Heart left ventricle (tissue), 13 donors: ENCODE measurements around the gene SLC9A3.

Experiments used
- POLR2A ChIP-seq, 2 donors: fragments of 450-650 bp; IDR thresholded peaks; one replicate each; pipeline ENCODE4 v1.6.1; 2017; ENCODE audit warnings: antibody characterized with exemption in 2 of 2, mild to moderate bottlenecking in 2 of 2, moderate library complexity in 2 of 2
- TF ChIP-seq, protein P1 (sequence below), 12 donors: fragments of 200-600 bp; sonication (generic) in 4 of 12; IDR thresholded peaks; one replicate each; pipeline versions ENCODE4 v1.5.0 to v1.8.0; 2018 to 2022; ENCODE audit warnings: antibody characterized with exemption in 12 of 12, mild to moderate bottlenecking in 5 of 12
- donor health status: ischemic (EF 13 %, LVEDD 7.1; RV severe dilation, severe dysfunction).
- donor health status: DM: no; HTN: yes; CAD: no.
- donor health status: DM: no; HTN: no; CAD: no.
- donor health status: ischemic (EF 25% LVEDD 6.9; RV normal size, moderate dysfunction).
- donor health status: ischemic (EF 25% LVEDD 5.7; RV mildly dilated, moderate dysfunction).
- donor health status: ischemic (EF 35%, LVEDD 5.7; RV mildly dilated, moderate dysfunction).
- donor health status: nonischemic (EF 11% LVEDD 7.7; RV severe dilation, severe dysfunction).
- donor health status: DM: yes; HTN: yes; CAD: no.
- donor health status: PGD.
- donor health status: ischemic (EF 29% LVEDD 5.4; RV normal size, mild dysfunction).
- donor health status: nonischemic (EF 23%, LVEDD 6.1; RV moderate dilation, normal function).

DNA sequence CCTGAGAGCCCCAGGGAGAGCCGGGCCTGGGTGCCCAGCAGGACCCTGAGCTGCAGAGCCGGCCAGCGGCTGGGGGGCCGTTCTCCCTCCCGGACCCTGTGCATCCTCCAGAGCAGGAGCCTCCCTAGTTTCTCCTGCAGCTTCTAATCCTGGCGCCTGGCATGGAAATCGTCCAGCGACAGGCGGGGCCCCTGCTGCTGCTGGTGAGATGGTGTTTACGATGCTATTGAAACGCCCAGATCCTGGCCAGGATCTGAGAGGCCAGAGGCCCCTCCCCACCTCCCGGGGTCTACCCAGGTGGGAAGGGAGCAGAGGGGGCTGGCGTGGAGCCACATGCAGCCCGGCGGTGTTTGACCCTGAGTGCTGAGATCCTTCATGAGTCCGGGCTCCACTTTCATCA, 49.7 kb upstream of the SLC9A3 start:
- TF ChIP-seq, protein P1, sequence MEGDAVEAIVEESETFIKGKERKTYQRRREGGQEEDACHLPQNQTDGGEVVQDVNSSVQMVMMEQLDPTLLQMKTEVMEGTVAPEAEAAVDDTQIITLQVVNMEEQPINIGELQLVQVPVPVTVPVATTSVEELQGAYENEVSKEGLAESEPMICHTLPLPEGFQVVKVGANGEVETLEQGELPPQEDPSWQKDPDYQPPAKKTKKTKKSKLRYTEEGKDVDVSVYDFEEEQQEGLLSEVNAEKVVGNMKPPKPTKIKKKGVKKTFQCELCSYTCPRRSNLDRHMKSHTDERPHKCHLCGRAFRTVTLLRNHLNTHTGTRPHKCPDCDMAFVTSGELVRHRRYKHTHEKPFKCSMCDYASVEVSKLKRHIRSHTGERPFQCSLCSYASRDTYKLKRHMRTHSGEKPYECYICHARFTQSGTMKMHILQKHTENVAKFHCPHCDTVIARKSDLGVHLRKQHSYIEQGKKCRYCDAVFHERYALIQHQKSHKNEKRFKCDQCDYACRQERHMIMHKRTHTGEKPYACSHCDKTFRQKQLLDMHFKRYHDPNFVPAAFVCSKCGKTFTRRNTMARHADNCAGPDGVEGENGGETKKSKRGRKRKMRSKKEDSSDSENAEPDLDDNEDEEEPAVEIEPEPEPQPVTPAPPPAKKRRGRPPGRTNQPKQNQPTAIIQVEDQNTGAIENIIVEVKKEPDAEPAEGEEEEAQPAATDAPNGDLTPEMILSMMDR (IDR thresholded peaks at IDR 0.05), result no peak
- no peak for TF ChIP-seq POLR2A (IDR thresholded peaks at IDR 0.05)
